ENCODE data around the gene ZNF579.

The ZNF579 gene

DNA sequence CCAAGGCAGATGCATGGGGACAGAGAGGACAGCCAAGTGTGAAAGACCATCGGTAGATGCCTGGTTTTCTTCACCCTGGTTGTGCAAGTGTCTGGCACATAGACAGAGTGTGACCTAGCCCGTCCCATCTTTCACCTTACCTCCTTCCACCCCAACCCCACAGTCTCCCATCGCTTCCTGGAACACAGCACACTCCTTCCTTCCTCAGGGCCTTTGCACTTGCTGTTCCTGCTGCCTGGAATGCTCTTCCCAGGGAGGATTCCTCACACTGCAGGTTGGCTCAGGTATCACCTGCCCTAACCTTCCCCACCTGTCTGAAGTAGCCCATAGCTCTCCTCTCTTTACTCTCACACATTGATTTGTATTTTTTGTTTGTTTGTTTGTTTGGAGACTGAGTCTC, 15.7 kb upstream of the ZNF579 start:
- in situ Hi-C loops (cut with HindIII; ENCODE audit: low pct_ligation_motif_present, low sequenced_read_pairs), result no loop called here
- Histone ChIP-seq H3K27ac (no peak overlapping the region), H3K27me3 (replicated peaks) (no peaks in the 10 kb centered on the region), H3K4me3 (ENCODE audit: low read depth, low read length) (no peak overlapping the region), H3K36me3 (replicated peaks) (peaks cover 32% of the 10 kb centered on the region)
- DNase-seq, result no peak
- TF ChIP-seq, protein P1, sequence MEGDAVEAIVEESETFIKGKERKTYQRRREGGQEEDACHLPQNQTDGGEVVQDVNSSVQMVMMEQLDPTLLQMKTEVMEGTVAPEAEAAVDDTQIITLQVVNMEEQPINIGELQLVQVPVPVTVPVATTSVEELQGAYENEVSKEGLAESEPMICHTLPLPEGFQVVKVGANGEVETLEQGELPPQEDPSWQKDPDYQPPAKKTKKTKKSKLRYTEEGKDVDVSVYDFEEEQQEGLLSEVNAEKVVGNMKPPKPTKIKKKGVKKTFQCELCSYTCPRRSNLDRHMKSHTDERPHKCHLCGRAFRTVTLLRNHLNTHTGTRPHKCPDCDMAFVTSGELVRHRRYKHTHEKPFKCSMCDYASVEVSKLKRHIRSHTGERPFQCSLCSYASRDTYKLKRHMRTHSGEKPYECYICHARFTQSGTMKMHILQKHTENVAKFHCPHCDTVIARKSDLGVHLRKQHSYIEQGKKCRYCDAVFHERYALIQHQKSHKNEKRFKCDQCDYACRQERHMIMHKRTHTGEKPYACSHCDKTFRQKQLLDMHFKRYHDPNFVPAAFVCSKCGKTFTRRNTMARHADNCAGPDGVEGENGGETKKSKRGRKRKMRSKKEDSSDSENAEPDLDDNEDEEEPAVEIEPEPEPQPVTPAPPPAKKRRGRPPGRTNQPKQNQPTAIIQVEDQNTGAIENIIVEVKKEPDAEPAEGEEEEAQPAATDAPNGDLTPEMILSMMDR (IDR thresholded peaks at IDR 0.05; ENCODE audit: low read depth, low read length, missing control alignments), result no peak

DNA sequence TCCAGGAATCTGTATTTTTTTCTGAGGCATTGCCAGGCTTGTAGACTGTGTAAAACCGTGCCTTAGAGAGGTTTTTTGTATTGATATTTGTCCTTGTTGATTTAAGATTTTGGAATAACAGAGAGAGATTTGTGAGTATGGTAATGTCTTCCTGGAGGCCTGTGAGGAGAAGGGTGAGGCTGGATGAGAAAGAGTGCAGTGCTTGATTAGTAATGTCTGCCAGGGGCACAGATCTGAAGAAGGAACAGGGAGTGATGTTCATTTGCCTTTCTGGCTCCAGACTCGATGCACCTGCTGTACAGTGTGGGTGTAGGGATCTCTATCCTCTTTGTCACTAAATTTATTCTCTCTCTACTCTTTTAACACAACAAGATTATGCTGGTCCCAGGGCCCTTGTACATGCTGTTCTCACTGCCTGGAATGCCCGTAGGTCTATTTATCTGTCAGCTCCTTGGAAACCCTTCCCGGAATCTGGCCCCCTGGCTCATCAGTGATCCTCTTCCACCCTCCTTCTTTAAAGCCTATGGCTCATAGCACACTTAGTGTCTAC, 14.4 kb upstream of the ZNF579 start:
- no peak for DNase-seq
- H3K36me3 ChIP-seq (replicated peaks), result peaks cover 32% of the 10 kb centered on the region

DNA sequence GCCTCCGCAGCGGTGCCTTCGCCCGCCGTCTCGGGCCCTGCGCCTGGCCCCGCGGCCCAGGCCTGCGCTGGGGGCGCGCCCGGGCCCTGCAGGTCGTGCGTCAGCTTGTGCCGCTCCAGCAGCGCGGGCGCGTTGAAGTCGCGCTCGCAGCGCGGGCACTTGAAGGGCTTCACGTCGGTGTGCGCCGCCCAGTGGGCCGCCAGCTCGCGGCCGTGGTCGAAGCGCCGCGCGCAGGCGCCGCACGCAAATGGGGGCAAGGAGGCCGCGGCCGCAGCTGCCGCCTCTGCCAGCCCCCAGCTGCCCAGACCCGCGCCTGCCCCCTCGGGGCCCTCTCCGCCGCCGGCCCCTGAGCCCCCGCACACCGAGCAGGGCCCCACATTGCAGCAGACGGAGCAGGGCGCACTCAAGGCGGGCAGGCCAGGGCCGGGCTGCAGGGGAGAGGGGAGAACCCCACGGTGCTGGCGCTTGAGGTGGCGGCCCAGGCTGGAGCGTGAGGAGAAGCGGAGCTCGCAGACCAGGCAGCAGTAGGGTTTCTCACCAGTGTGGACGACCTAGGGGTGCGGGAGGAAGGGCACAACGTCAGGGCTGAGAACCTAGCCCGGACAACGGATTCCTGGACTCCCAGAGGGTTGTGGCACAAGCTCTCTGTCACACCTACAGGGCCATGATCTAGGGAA, 12.6 kb upstream of the ZNF579 start:
- no peak overlapping the region for H3K27ac ChIP-seq
- no peak overlapping the region for H3K4me3 ChIP-seq (ENCODE audit: low read depth, low read length)
- peaks cover 32% of the 10 kb centered on the region for H3K36me3 ChIP-seq (replicated peaks)
- DNase-seq, result no peak
- in situ Hi-C loops (cut with HindIII; ENCODE audit: low pct_ligation_motif_present, low sequenced_read_pairs), result no loop called here
- no peaks in the 10 kb centered on the region for H3K27me3 ChIP-seq (replicated peaks)
- TF ChIP-seq, protein P1 (IDR thresholded peaks at IDR 0.05; ENCODE audit: low read depth, low read length, missing control alignments), result no peak

More for the DNA sequence above, 14.4 kb upstream of the ZNF579 start:
- TF ChIP-seq, protein P1 (IDR thresholded peaks at IDR 0.05; ENCODE audit: low read depth, low read length, missing control alignments), result no peak
- Histone ChIP-seq H3K4me3 (ENCODE audit: low read depth, low read length) (no peak overlapping the region), H3K27ac (no peak overlapping the region), H3K27me3 (replicated peaks) (no peaks in the 10 kb centered on the region)
- in situ Hi-C loops (cut with HindIII; ENCODE audit: low pct_ligation_motif_present, low sequenced_read_pairs), result no loop called here

DNA sequence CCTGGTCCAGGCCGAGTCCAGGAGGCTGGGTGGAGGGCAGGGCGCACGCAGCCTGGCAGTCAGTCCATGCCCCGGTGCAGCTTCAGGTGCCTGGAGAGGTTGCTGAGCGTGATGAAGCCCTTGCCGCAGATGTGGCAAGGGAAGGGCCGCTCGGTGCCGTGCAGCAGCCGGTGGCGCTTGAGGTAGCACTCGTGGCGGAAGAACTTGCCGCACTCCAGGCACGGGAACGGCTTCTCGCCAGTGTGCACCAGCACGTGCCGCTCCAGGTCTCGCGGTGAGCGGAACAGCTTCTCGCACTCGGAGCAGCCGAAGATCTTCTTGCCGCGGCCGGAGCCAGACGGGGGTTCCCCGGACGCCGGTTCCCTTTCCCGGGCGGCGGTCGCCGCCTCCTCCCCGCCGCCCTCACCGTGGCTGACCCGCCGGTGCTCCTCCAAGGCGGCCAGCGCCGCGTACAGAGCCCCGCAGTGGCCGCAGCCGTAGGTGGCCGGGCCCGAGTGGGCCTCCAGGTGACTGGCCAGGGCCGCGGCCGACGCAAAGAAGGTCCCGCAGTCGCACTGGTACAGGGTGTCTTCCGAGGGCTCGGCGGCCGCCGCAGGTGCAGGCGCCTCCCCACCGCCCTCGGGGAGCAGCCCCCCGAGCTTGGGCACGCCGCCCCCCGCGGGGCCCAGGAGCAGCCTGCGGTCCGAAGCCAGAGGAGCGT, 11.9 kb upstream of the ZNF579 start:
- H3K36me3 ChIP-seq (replicated peaks), result peaks cover 32% of the 10 kb centered on the region
- TF ChIP-seq, protein P1 (IDR thresholded peaks at IDR 0.05; ENCODE audit: low read depth, low read length, missing control alignments), result no peak
- no peaks in the 10 kb centered on the region for H3K27me3 ChIP-seq (replicated peaks)
- H3K4me3 ChIP-seq (ENCODE audit: low read depth, low read length), result no peak overlapping the region
- no peak overlapping the region for H3K27ac ChIP-seq
- in situ Hi-C loops (cut with HindIII; ENCODE audit: low pct_ligation_motif_present, low sequenced_read_pairs), result no loop called here
- no peak for DNase-seq

DNA sequence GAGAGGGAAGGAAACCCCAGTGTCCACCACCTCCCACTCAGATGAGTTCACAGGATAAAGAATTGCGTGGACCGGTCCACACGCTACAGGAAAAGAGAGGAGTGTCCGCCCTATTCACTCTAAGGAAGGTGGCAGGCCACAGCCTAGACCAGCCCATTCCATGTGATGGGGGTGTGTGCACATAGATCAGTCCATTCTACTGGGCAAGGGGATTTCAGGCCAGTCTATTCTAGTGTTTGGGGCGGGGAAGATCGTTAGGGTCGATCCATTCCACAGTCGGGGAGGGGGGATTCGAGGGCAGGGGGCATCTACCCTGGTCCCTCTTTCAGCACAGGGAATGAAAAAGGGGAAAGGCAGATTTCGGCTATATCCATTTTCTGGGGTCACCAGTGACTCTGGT, 10.9 kb upstream of the ZNF579 start:
- peaks cover 28% of the 10 kb centered on the region for H3K36me3 ChIP-seq (replicated peaks)
- H3K27ac ChIP-seq, result no peak overlapping the region
- no peak for DNase-seq
- TF ChIP-seq, protein P1 (IDR thresholded peaks at IDR 0.05; ENCODE audit: low read depth, low read length, missing control alignments), result no peak
- H3K27me3 ChIP-seq (replicated peaks), result no peaks in the 10 kb centered on the region
- in situ Hi-C loops (cut with HindIII; ENCODE audit: low pct_ligation_motif_present, low sequenced_read_pairs), result no loop called here
- H3K4me3 ChIP-seq (ENCODE audit: low read depth, low read length), result no peak overlapping the region

All from brain microvascular endothelial cell (primary cell).